WTC11 (cell line): ENCODE measurements around the gene TMEM181.

Experiments used
- ATF2 ChIP-seq: sonication (generic); formaldehyde crosslinking; IDR thresholded peaks from 2 replicates; pipeline ENCODE4 v1.8.1; 2022; ENCODE audit warnings: low read depth, missing genetic modification reagents, borderline replicate concordance
- CBFB ChIP-seq: sonication (generic); formaldehyde crosslinking; IDR thresholded peaks from 2 replicates; pipeline ENCODE4 v1.8.1; 2022; ENCODE audit warnings: mild to moderate bottlenecking, low read depth, missing genetic modification reagents
- CREB1 ChIP-seq: sonication (generic); formaldehyde crosslinking; IDR thresholded peaks from 2 replicates; pipeline ENCODE4 v1.8.0; 2023; ENCODE audit warnings: mild to moderate bottlenecking, missing genetic modification reagents
- CTCF ChIP-seq: fragments of 200-600 bp; IDR thresholded peaks from 2 replicates; pipeline ENCODE4 v1.8.0; 2022; ENCODE audit warnings: antibody characterized with exemption
- IRF2 ChIP-seq: sonication (generic); formaldehyde crosslinking; IDR thresholded peaks from 2 replicates; pipeline ENCODE4 v1.8.0; 2022; ENCODE audit warnings: low read depth, missing genetic modification reagents, borderline replicate concordance
- NFYB ChIP-seq: sonication (generic); formaldehyde crosslinking; conservative IDR thresholded peaks from 2 replicates; pipeline ENCODE4 v1.8.0; 2022; ENCODE audit warnings: low read depth, missing genetic modification reagents
- TF ChIP-seq, protein P1 (sequence below): sonication (generic); formaldehyde crosslinking; IDR thresholded peaks from 2 replicates; pipeline ENCODE4 v1.8.0; 2022; ENCODE audit warnings: missing genetic modification reagents
- TF ChIP-seq, protein P2 (sequence below): sonication (generic); formaldehyde crosslinking; IDR thresholded peaks from 2 replicates; pipeline ENCODE4 v1.8.1; 2023; ENCODE audit warnings: mild to moderate bottlenecking, missing genetic modification reagents, borderline replicate concordance

DNA sequence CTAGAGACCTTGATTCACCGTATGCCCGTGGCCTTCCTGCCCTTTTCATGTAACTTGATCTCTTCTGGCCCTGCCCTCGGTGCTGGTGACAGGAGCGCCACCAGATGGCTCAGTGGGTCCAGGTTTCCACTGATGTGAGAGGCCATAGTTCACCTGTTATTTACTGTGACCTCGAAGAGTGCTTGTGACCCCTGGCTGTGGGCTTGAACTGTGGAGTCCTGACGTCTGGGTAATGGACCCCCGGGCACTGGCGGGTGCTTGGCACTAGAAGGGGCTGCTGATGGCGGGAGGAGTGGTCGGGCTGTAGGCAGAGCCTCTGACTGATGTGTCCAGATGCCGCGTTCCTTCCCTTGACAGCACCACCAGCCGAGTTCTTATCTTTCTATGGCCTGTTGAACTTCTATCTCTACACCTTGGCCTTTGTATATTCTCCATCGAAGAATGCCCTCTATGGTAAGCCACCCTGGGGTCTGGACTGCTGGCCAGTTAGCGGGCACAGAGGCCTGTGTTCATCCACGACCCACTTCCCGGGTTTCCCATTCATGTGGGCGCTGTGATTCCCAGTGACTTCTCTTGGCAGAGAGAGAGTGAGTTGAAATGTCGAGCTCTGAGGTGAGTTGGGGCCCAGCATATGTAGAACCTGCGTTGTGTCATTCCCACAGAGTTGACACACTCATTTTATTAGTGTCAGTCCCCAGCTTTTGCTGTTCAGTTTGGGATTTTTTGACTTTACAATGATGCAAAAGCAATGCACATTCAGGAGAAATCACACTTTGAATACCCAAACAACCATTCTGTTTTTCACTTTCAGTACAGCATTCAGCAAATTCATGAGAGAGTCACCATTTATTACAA, 69.7 kb downstream of the TMEM181 start:
- TF ChIP-seq ATF2 (CRISPR knock-in tag) (no peak), CBFB (CRISPR knock-in tag) (no peak), CTCF (no peak), NFYB (CRISPR knock-in tag) (no peak), IRF2 (CRISPR knock-in tag) (no peak), CREB1 (CRISPR knock-in tag) (no peak)
- TF ChIP-seq, protein P1, sequence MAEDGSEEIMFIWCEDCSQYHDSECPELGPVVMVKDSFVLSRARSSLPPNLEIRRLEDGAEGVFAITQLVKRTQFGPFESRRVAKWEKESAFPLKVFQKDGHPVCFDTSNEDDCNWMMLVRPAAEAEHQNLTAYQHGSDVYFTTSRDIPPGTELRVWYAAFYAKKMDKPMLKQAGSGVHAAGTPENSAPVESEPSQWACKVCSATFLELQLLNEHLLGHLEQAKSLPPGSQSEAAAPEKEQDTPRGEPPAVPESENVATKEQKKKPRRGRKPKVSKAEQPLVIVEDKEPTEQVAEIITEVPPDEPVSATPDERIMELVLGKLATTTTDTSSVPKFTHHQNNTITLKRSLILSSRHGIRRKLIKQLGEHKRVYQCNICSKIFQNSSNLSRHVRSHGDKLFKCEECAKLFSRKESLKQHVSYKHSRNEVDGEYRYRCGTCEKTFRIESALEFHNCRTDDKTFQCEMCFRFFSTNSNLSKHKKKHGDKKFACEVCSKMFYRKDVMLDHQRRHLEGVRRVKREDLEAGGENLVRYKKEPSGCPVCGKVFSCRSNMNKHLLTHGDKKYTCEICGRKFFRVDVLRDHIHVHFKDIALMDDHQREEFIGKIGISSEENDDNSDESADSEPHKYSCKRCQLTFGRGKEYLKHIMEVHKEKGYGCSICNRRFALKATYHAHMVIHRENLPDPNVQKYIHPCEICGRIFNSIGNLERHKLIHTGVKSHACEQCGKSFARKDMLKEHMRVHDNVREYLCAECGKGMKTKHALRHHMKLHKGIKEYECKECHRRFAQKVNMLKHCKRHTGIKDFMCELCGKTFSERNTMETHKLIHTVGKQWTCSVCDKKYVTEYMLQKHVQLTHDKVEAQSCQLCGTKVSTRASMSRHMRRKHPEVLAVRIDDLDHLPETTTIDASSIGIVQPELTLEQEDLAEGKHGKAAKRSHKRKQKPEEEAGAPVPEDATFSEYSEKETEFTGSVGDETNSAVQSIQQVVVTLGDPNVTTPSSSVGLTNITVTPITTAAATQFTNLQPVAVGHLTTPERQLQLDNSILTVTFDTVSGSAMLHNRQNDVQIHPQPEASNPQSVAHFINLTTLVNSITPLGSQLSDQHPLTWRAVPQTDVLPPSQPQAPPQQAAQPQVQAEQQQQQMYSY, result no peak
- TF ChIP-seq, protein P2, sequence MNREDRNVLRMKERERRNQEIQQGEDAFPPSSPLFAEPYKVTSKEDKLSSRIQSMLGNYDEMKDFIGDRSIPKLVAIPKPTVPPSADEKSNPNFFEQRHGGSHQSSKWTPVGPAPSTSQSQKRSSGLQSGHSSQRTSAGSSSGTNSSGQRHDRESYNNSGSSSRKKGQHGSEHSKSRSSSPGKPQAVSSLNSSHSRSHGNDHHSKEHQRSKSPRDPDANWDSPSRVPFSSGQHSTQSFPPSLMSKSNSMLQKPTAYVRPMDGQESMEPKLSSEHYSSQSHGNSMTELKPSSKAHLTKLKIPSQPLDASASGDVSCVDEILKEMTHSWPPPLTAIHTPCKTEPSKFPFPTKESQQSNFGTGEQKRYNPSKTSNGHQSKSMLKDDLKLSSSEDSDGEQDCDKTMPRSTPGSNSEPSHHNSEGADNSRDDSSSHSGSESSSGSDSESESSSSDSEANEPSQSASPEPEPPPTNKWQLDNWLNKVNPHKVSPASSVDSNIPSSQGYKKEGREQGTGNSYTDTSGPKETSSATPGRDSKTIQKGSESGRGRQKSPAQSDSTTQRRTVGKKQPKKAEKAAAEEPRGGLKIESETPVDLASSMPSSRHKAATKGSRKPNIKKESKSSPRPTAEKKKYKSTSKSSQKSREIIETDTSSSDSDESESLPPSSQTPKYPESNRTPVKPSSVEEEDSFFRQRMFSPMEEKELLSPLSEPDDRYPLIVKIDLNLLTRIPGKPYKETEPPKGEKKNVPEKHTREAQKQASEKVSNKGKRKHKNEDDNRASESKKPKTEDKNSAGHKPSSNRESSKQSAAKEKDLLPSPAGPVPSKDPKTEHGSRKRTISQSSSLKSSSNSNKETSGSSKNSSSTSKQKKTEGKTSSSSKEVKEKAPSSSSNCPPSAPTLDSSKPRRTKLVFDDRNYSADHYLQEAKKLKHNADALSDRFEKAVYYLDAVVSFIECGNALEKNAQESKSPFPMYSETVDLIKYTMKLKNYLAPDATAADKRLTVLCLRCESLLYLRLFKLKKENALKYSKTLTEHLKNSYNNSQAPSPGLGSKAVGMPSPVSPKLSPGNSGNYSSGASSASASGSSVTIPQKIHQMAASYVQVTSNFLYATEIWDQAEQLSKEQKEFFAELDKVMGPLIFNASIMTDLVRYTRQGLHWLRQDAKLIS (CRISPR knock-in tag), result no peak
